GM19395 (cell line): Measurements from ENCODE around the gene OGFOD3.
"Not testable (repeated sequence)": the region's sequence is repeated elsewhere in the genome, so short reads cannot be mapped to it uniquely, and the experiment has no call there.

Experiments used
- ATAC-seq: cut with Tn5 transposase; IDR thresholded peaks from one replicate; pipeline ENCODE4 v1.9.1; 2021; ENCODE audit warnings: mild to moderate bottlenecking, moderate library complexity; ENCODE audit not compliant: unreplicated experiment

The OGFOD3 gene

DNA sequence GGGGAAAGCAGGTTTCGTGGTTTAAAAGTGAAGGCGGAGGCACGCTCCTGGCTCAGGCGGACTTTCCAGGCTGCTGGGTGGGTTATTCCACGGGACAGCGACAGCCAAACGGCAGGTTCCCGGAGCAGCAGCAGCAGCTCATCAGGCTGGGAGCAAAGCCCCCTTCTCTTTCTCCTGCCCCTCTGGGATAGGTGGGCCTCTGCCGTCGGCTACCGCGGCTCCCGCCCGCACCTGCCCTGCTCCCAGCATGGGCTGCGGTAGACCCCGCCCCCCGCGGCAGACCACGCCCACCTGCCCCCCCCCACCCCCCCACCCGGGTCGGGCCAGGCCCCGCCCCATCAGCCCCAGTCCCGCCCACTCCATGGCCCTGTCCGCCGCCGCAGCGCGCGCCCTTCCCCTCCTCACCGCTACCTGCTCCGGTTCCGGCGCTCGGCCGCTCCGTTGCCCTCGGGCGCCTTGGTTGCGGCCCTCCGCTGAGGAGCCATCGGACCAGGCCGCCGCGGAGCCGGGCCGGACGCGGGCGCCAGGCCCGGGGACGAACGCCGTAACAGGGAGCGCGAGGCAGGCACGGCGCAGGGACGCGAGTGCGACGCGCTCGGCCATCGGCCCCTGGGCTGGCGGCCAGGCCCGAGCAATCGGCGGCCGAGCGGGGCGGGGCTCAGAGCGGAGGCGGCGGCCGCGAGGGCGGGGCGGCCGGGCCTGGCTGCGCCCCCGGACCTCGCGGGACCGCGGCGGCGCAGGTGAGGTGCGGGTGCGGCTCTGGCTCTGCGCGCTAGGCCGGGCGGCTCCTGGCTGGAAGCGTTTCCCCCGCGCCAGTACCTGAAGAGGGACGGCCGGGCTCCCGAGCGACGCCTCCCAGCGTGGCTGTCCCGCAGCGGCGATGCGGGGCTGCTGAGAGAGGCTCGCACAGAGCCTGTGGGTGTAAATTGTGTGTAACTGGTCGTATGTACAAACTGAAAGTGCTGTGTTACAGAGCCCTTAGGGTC is at the start of gene OGFOD3, which contains the start of gene HEXD:
Gene OGFOD3, minus strand, starts transcription at position 586 of the 986 bp plus-strand sequence. Its CDS starts 101 bp downstream, at position 485.
Gene HEXD, plus strand, starts transcription at position 347 of the 986 bp plus-strand sequence. CDS start 1,453 bp downstream, outside the sequence.
- ATAC-seq, result peak; percentile 76

DNA sequence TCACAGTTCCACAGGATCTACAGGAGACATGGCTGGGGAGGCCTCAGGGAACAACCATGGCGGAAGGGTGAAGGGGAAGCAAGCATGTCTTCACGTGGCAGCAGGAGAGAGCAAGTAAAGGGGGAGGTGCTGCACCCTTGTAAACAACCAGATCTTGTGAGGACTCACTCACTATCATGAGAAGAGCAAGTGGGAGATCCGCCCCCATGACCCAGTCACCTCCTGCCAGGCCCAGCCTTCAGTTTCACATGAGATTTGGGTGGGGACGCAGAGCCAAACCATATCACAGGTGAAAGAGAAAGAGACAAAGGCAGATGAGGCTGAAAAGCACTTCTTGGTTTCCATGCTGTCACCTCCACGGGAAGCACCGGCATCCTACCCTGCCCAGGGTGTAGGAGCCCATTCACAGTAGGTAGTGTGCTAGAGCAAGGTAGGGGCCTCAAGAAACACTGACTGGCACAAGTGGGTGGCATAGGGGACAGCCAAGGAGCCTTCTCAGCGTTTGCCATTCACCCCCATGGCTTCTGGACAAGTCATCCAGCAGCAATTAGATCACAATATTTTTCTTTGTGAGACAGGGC is 46.7 kb upstream of the OGFOD3 start:
- ATAC-seq, result no peak

GRCh38 chr17:82464567-82464929 is 46.2 kb upstream of the OGFOD3 start:
- no peak for ATAC-seq

GRCh38 chr17:82463925-82464566 is 45.7 kb upstream of the OGFOD3 start:
- ATAC-seq, result no peak

DNA sequence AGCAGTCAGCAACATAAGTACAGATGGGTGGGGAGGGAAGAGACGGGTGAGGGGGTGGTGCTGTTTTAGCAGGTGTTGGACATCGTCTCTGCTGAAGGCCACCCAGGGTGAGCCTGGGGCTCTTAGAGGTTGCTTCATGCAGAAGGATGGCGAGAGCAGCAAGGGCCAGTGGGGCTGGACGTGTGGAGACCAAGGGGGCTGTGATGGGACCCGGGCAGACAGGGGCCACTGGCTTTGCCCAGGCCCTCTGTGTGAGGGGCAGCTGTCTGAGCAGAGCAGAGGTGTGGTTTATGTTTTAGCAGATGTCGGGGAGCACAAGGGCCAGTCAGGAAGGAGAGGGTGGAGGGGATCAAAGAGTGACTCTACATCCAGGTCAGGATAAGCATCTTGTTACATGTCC is 45.0 kb upstream of the OGFOD3 start:
- ATAC-seq, result no peak

DNA sequence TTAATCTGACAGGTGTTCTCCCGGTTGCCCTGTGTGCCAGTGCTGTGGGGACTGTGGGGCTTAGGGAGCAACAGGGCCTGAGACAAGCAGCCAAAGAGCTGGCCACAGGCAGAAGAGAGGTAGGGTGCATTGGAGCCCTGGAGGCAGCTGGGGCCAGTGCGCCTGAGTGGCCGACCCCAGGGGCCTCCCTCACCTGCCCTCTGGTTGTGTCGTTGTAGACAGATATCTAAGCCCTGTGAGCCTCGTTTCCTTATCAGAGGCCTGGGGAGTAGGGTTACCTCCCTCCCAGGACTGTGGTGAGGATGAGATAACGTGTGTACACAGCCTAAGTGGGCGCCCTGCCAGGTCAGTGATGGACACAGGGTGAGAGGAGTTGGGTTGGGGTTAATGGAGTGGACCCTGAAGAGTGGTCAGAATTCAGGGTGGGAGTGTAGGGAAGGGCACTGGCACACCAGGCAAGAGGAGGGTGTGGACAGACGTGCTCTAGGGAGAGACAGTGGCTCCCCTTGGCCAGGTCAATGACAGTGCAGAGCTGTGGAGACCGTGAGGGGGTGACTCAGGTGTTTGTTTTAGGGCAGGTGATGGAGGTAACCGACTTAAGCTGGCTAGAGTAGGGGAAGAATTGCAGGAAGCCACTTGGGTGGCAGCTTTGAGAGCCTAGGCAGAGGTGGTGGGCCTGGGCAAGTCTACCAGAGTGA is 43.6 kb upstream of the OGFOD3 start:
- ATAC-seq, result no peak

DNA sequence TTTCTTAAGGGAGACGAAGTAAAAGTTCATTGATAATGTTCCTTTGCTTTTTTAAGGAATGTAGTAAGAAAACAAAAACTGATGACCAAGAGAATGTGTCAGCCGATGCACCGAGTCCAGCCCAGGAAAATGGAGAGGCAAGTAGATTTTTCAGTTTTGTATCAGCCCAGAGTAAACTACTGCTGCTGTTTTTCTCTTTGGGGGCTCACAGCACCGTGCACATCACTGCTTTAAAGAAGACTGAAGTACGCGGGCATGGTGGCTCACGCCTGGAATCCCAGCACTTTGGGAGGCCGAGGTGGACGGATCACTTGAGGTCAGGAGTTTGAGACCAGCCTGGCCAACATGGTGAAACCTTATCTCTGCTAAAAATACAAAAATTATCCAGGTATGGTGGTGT is 41.5 kb upstream of the OGFOD3 start:
- not testable (repeated sequence) for ATAC-seq

DNA sequence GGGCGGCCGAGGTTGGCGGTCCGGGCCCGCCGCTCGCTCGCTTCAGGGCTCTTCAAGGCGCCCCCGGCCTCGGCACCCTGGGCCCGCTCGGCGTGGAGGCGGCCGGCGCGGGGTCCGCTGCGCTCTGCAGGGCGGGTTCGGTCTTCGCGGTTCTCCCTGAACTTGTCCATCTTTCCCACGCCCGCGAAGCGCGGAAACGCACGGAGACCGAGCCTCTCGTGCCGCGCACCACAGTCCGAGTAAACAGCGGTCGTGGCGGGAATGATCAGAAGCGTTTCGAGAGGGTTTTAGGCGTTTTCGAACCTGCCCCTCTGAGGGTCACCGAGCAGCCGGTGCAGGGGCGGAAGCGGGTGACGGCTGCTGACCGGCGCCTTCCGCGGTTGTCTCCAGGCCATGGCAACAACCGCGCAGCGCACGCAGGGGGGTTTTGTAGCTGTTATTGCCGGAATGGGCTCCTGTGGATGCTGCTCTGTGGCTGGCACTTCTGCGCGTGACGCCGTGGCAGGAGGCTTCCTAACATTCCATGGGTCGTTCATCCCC is 40.6 kb upstream of the OGFOD3 start:
- ATAC-seq, result peak; percentile 29

GRCh38 chr17:82458179-82458884 is 39.9 kb upstream of the OGFOD3 start, which contains the start of gene NARF:
NARF (plus strand) TSS chr17:82458741; CDS start chr17:82458804, 63 bp downstream.
- ATAC-seq, result peak; percentile 92

DNA sequence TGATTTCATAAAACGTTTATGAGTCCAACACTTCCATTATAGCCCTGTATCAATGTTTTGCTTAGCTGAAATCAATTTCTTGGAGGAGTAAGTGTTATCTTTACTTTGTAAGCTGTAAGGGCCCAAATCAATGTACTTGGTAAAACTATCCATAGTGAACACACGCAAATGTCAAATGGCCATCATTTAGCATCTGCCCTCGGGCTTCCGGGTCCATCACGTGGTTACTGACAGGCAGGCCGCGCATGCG is 39.5 kb upstream of the OGFOD3 start:
- no peak for ATAC-seq

- no peak for ATAC-seq
These were observed 38.9 kb upstream of the OGFOD3 start for GRCh38 chr17:82457073-82457928.

- ATAC-seq, result not testable (repeated sequence)
These were observed 35.3 kb upstream of the OGFOD3 start for GRCh38 chr17:82453706-82454105.

- ATAC-seq, result not testable (repeated sequence)
These were observed 34.8 kb upstream of the OGFOD3 start for GRCh38 chr17:82453151-82453550.

GRCh38 chr17:82452162-82452561 is 33.8 kb upstream of the OGFOD3 start:
- ATAC-seq, result no peak

DNA sequence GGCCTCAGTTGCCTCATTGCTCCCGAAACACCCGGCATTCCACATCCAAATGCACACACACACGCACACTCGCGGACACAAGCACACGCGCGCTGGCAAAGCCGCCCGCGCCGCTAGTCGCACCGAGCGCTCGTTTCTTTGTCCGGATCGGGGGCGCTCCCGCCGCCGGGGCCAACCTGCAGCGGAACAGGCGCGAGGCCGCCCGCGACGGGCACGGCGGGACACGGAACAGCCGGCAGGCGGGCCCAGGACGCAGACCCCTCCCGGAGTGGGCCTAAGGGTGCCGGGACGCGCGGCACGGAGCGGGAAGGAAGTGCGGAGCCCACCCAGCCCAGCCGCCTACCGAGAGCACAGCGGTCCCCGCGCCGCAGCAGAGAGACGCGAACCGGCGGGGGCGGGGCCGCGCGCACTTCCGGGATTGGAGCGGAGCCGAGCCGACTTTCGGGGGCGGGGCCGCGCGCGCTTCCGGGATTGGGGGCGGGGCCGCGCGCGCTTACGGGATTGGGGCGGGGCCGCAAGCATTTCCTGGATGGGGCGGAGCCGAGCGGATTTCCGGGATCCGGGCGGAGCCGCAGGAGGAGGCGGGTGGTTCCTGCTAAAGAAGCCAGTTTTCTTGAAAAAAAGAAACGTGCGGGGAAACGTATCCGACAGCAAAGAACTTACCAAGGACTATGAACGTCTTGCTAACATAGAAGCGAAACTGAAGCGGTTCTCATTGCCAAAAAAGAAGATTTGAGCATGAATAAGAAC is 32.1 kb upstream of the OGFOD3 start, which contains the start of gene CYBC1:
Gene CYBC1, minus strand, starts transcription at position 396 of the 750 bp plus-strand sequence. CDS start 1,498 bp downstream, outside the sequence.
- peak; percentile 45 for ATAC-seq

GRCh38 chr17:82449883-82450356 is 31.5 kb upstream of the OGFOD3 start:
- peak; percentile 25 for ATAC-seq

- ATAC-seq, result peak; percentile 64
These were observed 30.9 kb upstream of the OGFOD3 start for GRCh38 chr17:82449131-82449882.
